NCI-H2227 treated with DMSO at 0.1 percent for 48 hours (cell line): ENCODE results near the gene PGM5.
"Not testable (repeated sequence)": the region's sequence is repeated elsewhere in the genome, so short reads cannot be mapped to it uniquely, and the experiment has no call there.

Experiments used
- DNase-seq: peaks from one replicate; lab custom pipeline; 2025; lab: John Stamatoyannopoulos, UW

PGM5 gene

GRCh38 chr9:68377723-68378122 is 21.3 kb downstream of the PGM5 start:
- not testable (repeated sequence) for DNase-seq

- DNase-seq: not testable (repeated sequence)
These were observed 27.5 kb downstream of the PGM5 start for GRCh38 chr9:68383894-68384293.

GRCh38 chr9:68389558-68389957 is 33.1 kb downstream of the PGM5 start:
- DNase-seq: not testable (repeated sequence)

- DNase-seq: not testable (repeated sequence)
These were observed 34.3 kb downstream of the PGM5 start for GRCh38 chr9:68390737-68391136.

DNA sequence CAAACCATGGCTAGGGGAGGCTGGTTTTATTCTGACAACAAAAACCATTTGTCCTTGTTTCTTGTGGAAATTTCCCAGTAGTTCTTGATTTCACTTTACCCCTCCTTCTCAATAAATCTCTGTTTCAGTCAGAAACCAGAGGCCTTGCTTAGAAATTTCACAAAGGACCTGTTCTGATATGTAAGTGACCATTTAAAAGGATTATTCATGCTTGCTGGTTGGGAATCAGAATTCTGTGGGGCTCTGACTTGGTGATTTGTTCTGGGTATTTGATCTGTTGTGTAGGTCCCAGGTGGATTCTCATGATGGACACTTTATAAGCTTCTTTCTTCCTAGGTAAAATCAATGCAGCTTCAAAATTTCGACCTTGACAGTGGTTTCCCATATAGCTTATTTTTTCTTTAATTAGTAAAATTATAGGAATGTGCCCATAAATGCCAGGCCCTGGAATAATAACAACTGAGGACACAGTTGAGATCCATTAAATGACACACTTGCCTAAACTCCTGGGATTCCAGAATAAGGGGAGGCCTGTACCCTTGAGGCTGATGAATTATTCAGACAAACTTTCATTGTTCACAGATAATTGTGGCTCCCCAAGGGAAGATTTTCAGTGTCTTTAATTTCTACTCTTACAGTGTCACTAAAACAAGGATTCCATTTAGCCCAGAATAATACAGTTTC is 40.1 kb downstream of the PGM5 start:
- not testable (repeated sequence) for DNase-seq

- not testable (repeated sequence) for DNase-seq
These were observed 40.6 kb downstream of the PGM5 start for GRCh38 chr9:68397095-68397423.

GRCh38 chr9:68397796-68398195 is 41.4 kb downstream of the PGM5 start:
- not testable (repeated sequence) for DNase-seq

- DNase-seq: not testable (repeated sequence)
These were observed 41.9 kb downstream of the PGM5 start for GRCh38 chr9:68398324-68398723.

DNA sequence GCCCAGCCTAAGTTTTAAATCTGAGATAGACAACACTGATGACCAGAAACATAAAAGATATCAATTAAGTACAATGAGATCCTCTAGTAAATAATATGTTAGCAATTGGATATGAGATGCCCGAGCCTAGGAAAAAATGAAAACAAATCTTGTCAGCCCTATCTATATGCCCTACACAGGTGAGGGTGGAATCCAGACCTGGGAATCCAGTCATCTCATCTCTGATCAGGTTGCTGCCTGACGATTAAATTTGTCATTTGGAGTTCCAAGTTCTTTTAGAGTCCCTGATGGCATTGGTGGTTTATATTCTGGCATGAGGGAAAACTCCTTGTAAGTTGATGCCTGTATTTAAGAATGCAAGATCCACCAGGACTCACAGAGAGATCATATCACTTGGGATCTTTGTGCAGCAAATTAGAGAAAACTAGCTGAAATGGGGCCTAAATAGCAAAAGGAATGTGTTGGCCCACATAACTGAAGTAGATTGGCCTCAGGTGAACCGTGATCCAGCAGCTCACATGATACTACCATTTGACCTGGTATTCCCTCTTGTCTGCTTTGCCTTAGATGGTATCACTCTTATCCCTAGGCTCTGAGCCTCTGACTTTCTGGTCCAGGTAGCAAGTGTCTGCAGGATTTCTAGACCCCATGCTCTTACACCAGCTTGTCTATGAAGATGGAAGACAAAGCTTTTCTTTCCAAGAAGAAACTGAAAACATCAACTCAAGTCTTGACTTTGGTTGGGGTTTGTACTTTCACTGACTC is 48.2 kb downstream of the PGM5 start:
- DNase-seq: not testable (repeated sequence)

DNA sequence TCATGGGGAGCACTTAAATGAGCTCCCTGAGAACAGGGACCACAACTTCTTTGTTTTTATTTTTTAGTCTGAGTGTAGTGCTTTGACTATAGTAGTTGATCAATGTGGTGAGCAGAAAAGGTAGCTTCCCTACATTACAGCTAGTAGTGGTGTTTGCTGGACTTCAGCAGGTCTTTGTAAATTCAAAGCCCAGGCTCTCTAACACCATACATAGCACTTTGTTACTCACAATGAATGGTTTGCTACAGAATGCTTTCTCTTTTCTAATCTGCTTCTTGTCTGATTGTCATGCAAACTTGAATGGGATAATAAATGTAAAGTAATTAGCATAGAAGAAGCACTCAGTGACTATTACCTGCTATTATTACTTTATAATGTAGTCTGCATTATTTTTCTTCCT is 55.5 kb downstream of the PGM5 start:
- not testable (repeated sequence) for DNase-seq

- not testable (repeated sequence) for DNase-seq
These were observed 56.3 kb downstream of the PGM5 start for GRCh38 chr9:68412754-68413153.

GRCh38 chr9:68415065-68415464 is 58.7 kb downstream of the PGM5 start:
- not testable (repeated sequence) for DNase-seq

DNA sequence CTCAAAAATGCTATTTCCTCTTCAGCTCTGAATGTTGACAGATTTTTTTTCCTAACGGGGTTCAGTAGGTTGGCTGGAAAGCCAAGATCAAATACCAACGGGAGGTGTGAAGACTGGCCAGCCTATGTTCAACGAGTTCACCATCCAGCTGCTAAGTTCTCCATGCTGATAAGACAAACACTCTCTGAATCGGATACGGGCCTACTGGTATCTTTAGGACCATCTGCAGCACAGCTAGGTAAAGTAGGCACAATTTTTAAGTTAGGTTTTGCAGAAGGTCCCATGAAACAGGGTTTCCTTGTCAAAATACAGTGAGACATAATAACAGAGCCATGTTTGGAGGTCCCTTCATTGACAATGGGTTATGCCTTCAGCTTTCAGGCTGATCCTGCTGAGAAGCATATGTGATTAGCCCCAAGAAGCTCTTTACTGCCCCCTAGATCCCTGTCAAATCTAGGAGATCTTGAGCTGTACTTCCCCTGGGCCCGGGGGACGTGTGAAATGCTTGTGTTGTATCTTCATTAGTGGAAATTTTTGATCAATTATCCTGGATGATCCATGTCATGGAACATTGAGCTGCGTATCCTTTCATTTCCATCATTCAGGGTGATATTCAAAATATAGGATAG is 60.6 kb downstream of the PGM5 start:
- no peak for DNase-seq

- DNase-seq: no peak
These were observed 61.4 kb downstream of the PGM5 start for GRCh38 chr9:68417762-68418161.

GRCh38 chr9:68418259-68418845 is 61.9 kb downstream of the PGM5 start:
- no peak for DNase-seq

DNA sequence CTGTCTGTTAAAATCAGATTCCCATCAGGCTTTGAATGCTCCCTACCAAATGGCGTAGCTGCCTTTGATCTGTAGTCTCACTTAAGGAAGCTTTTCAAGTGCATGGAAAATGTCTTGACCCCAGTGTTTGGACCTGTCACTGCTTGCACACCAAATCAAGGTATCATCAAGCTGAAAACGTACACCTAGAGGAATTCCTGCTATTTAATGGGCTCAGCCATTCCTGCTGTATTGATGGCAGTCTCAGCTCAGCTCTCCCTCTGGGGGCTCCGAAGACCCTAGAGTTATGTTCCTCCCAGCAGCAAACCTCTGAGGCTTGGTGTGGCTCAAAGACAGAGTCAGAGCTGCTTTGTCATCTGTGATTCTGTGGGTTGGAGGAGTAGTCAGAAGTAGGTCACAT is 63.5 kb downstream of the PGM5 start:
- no peak for DNase-seq

DNA sequence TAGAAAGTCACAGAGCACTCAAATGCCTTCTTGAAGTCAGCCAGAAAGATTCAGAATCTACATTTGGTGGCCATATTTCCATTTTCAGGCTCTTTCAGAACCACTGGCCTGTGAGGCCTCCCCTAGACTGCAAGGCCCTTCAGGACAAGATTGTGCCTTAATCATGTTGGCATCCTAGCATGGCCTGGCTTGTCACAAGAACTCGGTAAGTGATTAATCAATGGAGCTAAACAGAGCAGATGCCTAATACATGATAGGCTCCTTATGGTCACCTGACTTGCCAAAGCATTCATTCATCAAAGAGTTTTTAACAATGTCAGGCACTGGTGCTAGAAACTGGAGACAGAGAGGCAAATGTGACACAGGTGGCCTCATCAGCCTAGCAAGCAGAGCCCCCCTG is 70.3 kb downstream of the PGM5 start:
- DNase-seq: no peak

DNA sequence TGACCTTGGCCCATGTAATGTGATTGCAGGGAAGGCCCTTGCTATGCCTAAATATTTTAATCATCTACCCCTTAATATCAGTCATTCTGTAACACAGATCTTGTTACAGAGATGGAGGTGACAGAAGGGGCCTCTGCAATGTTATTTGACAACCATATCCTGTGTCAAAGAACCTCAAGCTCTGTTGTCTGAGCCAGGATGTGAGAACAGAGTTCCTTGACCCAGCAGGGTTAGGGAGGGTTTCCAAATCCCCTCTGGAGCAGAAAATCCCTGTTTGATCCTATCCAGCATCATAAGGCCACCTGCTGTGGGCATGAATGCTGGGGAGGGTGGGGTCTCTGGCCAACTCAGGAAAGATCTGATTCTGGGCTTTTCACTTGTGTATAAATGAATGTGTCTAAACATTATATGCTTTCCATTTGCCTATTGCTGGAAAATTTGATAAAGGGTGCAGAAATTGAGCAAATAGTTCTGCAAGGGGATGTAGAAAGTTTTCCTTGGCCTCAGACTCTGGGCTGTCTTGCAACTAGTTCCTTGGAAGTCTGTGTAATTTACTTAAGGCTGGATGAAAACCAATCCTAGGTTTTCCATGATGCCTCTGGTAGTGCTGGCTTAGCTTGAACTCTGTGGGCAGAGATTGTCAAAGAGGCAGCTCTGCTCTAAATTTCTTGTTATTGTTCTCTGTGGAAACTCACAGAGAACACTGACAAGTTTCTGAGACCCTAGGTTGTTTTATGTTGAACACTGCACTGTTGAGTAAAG is 71.0 kb downstream of the PGM5 start:
- no peak for DNase-seq

DNA sequence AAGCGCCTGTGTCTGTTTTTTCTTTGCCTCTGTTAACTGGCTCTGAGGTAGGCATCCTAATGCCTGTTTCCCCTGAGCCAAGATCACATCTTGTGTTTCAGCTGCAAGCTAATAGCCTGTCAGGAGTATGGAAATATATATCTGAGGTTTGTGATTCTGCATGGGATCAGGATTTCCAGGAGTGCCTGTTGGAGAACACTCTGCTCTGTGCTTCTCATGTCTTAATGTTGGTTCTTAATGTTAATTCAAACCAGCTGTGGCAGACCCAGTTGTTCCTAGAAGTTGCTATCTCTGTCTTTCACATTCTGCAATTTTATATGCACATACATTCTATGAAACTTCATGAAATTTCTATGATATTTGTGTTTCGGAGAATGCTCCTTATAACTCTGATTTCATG is 72.1 kb downstream of the PGM5 start:
- no peak for DNase-seq

- no peak for DNase-seq
These were observed 73.2 kb downstream of the PGM5 start for GRCh38 chr9:68429631-68430030.

- DNase-seq: no peak
These were observed 74.9 kb downstream of the PGM5 start for GRCh38 chr9:68431307-68431706.

GRCh38 chr9:68433531-68434110 is 77.2 kb downstream of the PGM5 start:
- no peak for DNase-seq
